Activated CD4-positive, alpha-beta T cell treated with anti-CD3 and anti-CD28 coated beads, Interleukin-2, amount 10 ng/mL, durations not matched to agents 24 days and 14 days (primary cell): ENCODE measurements around the gene VASP. TPM values are rescaled to one million over a fixed set of nuclear protein-coding genes. Genes with fewer than 3 reads are reported as not detected.

Source experiments
- DNase-seq: peaks from one replicate; pipeline ENCODE4 v3.0.0; 2022
- H3K27ac Mint-ChIP-seq: one replicate; pipeline ENCODE4 v1.8.0; 2022; ENCODE audit warnings: mild to moderate bottlenecking, mixed read lengths
- H3K27me3 Mint-ChIP-seq: one replicate; pipeline ENCODE4 v1.8.0; 2022; ENCODE audit warnings: mixed read lengths
- H3K36me3 Mint-ChIP-seq: one replicate; pipeline ENCODE4 v1.8.0; 2022; ENCODE audit warnings: low read depth, mild to moderate bottlenecking, mixed read lengths
- H3K4me1 Mint-ChIP-seq: one replicate; pipeline ENCODE4 v1.8.0; 2021; ENCODE audit warnings: mixed read lengths
- H3K4me3 Mint-ChIP-seq: one replicate; pipeline ENCODE4 v1.8.0; 2022; ENCODE audit warnings: mild to moderate bottlenecking, moderate library complexity, mixed read lengths
- H3K9me3 Mint-ChIP-seq: one replicate; pipeline ENCODE4 v1.8.0; 2021; ENCODE audit warnings: mixed read lengths
- intact Hi-C: fragments of 100-400 bp; cut with micrococcal nuclease; formaldehyde crosslinking; loops from one replicate; pipeline ENCODE4 v1.15.1; 2023
- total RNA-seq: library from RNA; stranded (reverse); gene quantifications from 2 replicates; pipeline ENCODE4 v1.2.3, GENCODE V29; 2022

VASP gene
- total RNA-seq, 1 donor from 2014 or later, result 215 TPM

DNA sequence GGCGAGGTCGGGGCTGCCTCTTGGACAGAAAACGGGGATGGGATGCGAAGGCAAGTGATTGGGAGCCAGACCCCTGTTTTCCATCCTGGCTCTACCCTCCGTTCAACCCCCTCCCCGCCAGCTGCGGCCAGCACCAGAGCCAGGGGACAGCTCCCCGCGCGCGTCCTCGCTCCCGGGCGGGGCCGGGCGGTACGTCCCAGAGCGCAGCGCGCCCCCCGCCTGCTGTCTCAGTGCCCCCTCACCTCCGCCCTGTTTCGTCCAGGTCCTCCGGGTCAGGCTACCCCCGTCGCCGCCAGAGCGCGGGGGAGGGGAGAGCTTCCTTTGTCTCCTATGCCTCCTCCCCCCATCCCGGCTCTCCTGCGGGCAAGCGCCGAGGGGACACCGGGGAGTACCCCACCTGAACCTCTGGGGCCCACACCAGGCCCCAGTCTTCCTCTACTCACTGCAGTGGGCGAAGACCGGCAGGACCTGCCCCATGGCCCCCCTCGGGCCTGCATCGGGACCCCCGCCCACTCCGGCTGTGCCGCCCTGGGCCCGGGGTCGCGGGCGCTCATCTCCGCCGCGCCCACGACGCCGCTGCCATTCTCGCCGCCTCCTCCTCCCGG is 10.8 kb upstream of the VASP start:
- Mint-ChIP-seq H3K9me3 (no peaks in the 10 kb centered on the region), H3K27ac (no peak overlapping the region), H3K4me1 (peaks cover 34% of the 10 kb centered on the region), H3K4me3 (peak overlapping the region; percentile 87), H3K36me3 (peaks cover 8% of the 10 kb centered on the region), H3K27me3 (peaks cover 31% of the 10 kb centered on the region)
- DNase-seq, result peak; percentile 89
- intact Hi-C loops, result no loop called here

DNA sequence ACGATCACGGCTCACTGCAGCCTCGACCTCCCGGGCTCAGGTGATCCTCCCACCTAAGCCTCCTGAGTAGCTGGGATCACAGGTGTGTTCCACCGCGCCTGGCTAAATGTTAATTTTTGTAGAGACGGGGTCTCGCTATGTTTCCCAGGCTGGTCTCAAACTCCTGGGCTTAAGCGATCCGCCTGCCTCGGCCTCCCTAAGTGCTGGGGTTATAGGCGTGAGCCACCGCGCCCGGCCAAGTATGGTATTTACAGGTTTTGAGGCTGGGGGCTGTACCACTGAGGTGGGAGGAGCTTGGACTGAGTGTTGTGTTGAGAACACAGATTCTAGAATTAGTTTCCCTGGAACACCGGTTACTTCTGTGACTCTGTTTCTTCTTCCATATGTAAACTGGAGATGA is 9.5 kb upstream of the VASP start:
- intact Hi-C loops, result loop anchor here (1.0 kb wide), 1 partner anchor 9 kb away; no protein-coding TSS in a partner anchor
- H3K27ac Mint-ChIP-seq, result no peak overlapping the region
- no peaks in the 10 kb centered on the region for H3K9me3 Mint-ChIP-seq
- peaks cover 8% of the 10 kb centered on the region for H3K36me3 Mint-ChIP-seq
- DNase-seq, result no peak
- H3K4me3 Mint-ChIP-seq, result peak overlapping the region; percentile 76
- peaks cover 36% of the 10 kb centered on the region for H3K4me1 Mint-ChIP-seq
- H3K27me3 Mint-ChIP-seq, result peaks cover 29% of the 10 kb centered on the region

DNA sequence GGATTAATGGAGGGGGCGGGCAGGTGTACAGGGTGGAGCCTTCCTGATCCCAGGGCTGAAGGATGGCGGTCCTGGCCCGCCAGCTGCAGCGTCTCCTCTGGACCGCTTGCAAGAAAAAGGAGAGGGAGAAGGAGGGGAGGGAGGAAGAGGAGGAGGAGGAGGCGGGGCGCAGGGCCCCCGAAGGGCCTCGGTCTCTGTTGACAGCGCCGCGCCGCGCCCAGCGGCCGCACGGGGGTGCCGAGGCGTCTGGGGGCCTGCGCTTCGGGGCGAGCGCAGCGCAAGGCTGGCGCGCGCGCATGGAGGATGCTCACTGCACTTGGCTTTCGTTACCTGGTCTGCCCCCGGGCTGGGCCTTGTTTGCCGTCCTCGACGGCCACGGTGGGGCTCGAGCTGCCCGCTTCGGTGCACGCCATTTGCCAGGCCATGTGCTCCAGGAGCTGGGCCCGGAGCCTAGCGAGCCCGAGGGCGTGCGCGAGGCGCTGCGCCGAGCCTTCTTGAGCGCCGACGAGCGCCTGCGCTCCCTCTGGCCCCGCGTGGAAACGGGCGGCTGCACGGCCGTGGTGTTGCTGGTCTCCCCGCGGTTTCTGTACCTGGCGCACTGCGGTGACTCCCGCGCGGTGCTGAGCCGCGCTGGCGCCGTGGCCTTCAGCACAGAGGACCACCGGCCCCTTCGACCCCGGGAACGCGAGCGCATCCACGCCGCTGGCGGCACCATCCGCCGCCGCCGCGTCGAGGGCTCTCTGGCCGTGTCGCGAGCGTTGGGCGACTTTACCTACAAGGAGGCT is 8.7 kb upstream of the VASP start, which contains the start of gene PPM1N:
PPM1N (plus strand) TSS at position 33 of the 785 bp plus-strand sequence; CDS start at position 63, 30 bp downstream.
- peaks cover 29% of the 10 kb centered on the region for H3K27me3 Mint-ChIP-seq
- intact Hi-C loops, result no loop called here
- H3K4me3 Mint-ChIP-seq, result peak within 1 kb of the TSS; percentile 87
- no peaks in the 10 kb centered on the region for H3K9me3 Mint-ChIP-seq
- peak; percentile 86 for DNase-seq
- H3K27ac Mint-ChIP-seq, result peak within 1 kb of the TSS; percentile 77
- peaks cover 8% of the 10 kb centered on the region for H3K36me3 Mint-ChIP-seq
- H3K4me1 Mint-ChIP-seq, result peaks cover 31% of the 10 kb centered on the region

DNA sequence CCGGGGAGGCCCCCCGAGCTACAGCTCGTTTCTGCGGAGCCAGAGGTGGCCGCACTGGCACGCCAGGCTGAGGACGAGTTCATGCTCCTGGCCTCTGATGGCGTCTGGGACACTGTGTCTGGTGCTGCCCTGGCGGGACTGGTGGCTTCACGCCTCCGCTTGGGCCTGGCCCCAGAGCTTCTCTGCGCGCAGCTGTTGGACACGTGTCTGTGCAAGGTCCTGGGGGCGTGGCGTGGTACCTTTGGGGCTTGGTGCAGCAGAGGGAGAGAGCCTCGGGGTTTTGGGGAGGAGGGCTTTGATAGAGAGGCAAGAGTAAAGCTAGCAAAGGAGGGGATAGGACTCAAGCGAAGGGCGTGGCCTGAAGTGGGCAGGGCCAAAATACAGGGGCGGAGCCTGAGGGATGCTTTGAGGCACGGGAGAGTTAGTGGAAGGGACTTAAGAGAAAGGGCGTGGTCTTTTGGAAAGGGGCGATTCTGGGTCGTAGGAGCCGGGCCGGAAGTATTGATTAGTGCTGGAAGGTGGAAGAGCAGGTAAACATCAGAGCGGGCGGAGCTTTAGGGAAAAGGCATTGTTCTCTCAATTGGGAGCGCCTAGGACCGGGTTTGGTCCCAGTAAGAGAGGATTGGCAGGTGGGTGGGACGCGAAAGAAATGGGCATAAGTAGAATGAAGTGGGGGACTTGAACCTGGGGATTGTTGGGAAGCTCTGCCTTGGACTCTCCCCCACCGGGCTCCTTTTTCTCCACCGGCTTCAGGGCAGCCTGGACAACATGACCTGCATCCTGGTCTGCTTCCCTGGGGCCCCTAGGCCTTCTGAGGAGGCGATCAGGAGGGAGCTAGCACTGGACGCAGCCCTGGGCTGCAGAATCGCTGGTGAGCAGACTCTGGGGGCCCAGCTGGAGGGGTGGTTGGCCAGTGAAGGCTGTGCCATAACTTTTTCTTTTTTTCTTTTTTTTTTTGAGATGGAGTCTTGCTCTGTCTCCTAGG is 7.8 kb upstream of the VASP start:
- H3K36me3 Mint-ChIP-seq, result peaks cover 8% of the 10 kb centered on the region
- H3K4me1 Mint-ChIP-seq, result peaks cover 32% of the 10 kb centered on the region
- intact Hi-C loops, result no loop called here

DNA sequence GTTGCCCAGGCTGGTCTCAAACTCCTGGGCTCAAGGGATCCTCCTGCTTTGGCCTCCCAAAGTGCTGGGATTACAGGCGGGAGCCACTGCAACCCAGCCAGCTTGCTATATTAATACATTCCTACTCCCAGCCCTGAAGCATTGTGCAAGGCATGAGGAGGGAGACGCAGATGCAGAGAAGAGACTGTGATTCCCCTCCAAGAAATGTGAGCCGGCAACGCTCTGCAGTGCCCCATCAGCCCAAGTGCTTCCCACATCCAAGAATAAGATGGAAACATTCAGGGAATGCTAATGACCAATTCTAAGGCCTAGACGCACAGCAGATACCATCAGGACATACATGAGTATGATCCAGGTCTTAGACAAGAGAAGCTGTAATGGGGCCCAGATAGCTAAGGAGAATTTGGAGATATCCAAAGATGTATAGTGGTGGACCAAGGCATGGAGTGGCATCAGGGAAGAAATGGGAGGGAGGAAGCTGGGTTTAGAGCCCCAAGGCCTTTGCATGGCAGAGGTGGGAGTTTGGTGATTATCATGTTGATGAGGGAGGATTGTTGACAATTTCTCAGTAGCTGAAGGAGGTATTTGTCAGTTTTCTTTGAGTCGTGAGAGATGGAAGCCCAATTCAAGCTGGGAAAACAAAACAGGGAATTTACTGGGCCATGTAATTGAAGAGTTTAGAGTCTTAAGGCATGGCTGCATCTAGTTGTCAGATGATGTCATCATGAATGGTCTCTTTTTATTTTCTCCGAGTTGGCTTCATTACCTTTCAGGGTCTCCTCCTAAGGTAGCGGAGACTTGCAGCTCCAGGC is 6.2 kb upstream of the VASP start:
- H3K36me3 Mint-ChIP-seq, result peaks cover 8% of the 10 kb centered on the region
- no peaks in the 10 kb centered on the region for H3K9me3 Mint-ChIP-seq
- H3K27ac Mint-ChIP-seq, result no peak overlapping the region
- no peak overlapping the region for H3K4me3 Mint-ChIP-seq
- intact Hi-C loops, result no loop called here
- H3K27me3 Mint-ChIP-seq, result peaks cover 16% of the 10 kb centered on the region
- H3K4me1 Mint-ChIP-seq, result peaks cover 36% of the 10 kb centered on the region
- no peak for DNase-seq

More for the DNA sequence above, 7.8 kb upstream of the VASP start:
- peak; percentile 92 for DNase-seq
- peaks cover 29% of the 10 kb centered on the region for H3K27me3 Mint-ChIP-seq
- H3K27ac Mint-ChIP-seq, result peak overlapping the region; percentile 20
- H3K4me3 Mint-ChIP-seq, result peak overlapping the region; percentile 63
- H3K9me3 Mint-ChIP-seq, result no peaks in the 10 kb centered on the region

DNA sequence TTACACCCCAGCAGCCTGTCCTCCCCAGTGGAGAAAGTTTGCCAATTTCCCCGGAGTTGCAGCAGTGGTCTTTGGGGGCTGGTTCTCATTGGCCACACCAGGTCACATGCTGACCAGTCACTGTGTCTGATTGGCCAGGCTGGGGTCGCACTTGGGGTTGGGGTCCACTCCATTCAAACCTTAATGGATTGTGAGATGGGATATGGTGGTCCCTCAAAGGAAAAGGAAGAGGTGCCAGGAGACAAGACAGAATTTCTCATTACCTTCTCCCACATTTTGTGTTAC is 5.6 kb upstream of the VASP start:
- intact Hi-C loops, result no loop called here
- H3K9me3 Mint-ChIP-seq, result no peaks in the 10 kb centered on the region
- H3K27ac Mint-ChIP-seq, result no peak overlapping the region
- H3K27me3 Mint-ChIP-seq, result peaks cover 15% of the 10 kb centered on the region
- no peak overlapping the region for H3K4me3 Mint-ChIP-seq
- DNase-seq, result no peak
- H3K4me1 Mint-ChIP-seq, result peaks cover 38% of the 10 kb centered on the region
- peaks cover 8% of the 10 kb centered on the region for H3K36me3 Mint-ChIP-seq

DNA sequence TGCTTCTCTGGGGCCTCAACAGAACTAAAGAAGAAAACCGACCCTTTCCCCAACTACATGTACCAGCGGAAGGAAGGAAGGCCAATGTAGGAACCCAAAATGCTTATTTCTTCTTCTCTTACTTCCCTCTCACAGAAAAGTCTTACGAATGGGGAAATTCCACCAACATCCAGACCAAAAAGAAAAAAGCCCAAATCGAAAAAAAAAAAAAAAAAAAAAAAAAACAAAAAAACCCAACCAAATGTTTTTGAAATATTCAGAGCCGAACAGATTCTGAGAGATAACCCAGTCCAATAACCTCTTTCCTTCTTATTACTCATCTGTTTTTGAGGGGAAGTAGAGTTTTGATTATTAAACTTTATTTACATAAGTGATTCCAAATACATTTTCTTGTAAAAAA is 5.2 kb upstream of the VASP start:
- no peak overlapping the region for H3K4me3 Mint-ChIP-seq
- H3K27ac Mint-ChIP-seq, result no peak overlapping the region
- intact Hi-C loops, result no loop called here

DNA sequence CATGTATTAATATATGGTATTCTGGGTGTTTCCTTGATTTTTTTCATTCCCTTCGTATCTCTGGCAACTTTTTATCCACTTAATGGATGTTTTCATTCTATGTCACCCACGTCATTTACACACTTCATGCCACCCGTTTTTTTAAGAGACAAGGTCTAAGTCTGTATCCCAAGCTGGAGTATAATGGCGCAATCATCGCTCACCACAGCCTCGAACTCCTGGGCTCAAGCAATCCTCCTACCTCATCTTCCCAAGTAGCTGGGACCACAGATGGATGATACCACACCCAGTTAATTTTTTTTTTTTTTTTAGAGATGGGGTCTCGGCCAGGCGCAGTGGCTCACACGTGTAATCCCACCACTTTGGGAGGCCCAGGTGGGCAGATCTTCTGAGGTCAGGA is 3.4 kb upstream of the VASP start:
- no peak overlapping the region for H3K4me3 Mint-ChIP-seq
- H3K27ac Mint-ChIP-seq, result no peak overlapping the region
- H3K4me1 Mint-ChIP-seq, result peaks cover 28% of the 10 kb centered on the region
- peaks cover 5% of the 10 kb centered on the region for H3K27me3 Mint-ChIP-seq
- H3K36me3 Mint-ChIP-seq, result peaks cover 9% of the 10 kb centered on the region
- intact Hi-C loops, result no loop called here
- DNase-seq, result no peak
- no peaks in the 10 kb centered on the region for H3K9me3 Mint-ChIP-seq

More for the DNA sequence above, 5.2 kb upstream of the VASP start:
- Mint-ChIP-seq H3K27me3 (peaks cover 14% of the 10 kb centered on the region), H3K9me3 (no peaks in the 10 kb centered on the region), H3K4me1 (peaks cover 36% of the 10 kb centered on the region), H3K36me3 (peaks cover 7% of the 10 kb centered on the region)
- no peak for DNase-seq

DNA sequence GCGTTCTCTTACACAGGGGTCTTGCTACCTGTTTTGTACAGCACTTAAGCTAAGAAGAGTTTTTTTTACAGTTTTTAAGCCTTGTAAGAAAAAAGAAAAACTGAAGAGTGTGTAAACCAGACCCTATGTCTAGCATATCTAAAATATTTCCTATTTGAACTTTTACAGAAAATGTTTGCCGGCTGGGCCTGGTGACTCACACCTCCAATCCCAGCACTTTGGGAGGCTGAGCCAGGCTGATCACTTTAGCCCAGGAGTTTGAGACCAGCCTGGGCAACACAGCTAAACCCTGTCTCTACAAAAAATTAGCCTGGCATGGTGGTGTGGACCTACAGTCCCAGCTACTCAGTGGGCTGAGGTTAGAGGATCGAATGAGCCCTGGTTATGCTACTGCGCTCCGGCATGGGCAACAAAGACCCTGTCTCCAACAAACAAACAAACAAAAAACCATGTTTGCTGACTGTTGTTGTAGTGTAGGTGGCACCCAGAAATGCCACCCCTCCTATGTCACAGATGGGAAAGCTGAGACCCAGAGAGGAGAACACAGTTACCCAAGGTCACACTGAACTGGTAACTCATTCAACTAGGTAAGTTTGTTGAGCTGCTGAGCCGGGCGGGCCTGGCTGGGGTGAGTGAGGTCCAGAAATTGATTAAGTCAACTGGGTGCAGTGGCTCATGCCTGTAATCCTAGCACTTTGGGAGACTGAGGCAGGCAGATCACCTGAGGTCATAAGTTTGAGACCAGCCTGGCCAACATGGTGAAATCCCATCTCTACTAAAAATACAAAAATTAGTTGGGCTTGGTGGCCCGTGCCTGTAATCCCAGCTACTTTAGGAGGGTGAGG is 1.9 kb upstream of the VASP start:
- H3K9me3 Mint-ChIP-seq, result no peaks in the 10 kb centered on the region
- peaks cover 15% of the 10 kb centered on the region for H3K36me3 Mint-ChIP-seq
- intact Hi-C loops, result no loop called here
- H3K27ac Mint-ChIP-seq, result peak overlapping the region; percentile 97
- peaks cover 34% of the 10 kb centered on the region for H3K4me1 Mint-ChIP-seq
- H3K4me3 Mint-ChIP-seq, result peak overlapping the region; percentile 92
- no peak for DNase-seq
- H3K27me3 Mint-ChIP-seq, result no peaks in the 10 kb centered on the region

DNA sequence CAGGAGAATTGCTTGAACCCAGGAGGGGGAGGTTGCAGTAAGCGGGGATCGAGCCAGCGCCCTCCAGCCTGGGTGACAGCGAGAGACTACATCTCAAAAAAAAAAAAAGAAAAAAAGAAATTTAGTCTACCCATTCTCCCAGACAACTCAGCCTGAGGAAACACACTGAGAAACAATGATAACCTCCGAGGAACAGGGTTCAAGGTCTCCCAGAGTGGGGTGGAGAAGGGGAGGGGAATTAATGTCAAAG is 1.4 kb upstream of the VASP start:
- H3K27ac Mint-ChIP-seq, result peak overlapping the region; percentile 97
- intact Hi-C loops, result loop anchor here (1.0 to 2.0 kb wide), 5 partner anchors 9 to 171 kb away; partner anchors contain the start of gene RTN2
- peaks cover 36% of the 10 kb centered on the region for H3K4me1 Mint-ChIP-seq
- peaks cover 18% of the 10 kb centered on the region for H3K36me3 Mint-ChIP-seq
- no peaks in the 10 kb centered on the region for H3K27me3 Mint-ChIP-seq
- peak overlapping the region; percentile 92 for H3K4me3 Mint-ChIP-seq
- H3K9me3 Mint-ChIP-seq, result no peaks in the 10 kb centered on the region
- DNase-seq, result no peak

DNA sequence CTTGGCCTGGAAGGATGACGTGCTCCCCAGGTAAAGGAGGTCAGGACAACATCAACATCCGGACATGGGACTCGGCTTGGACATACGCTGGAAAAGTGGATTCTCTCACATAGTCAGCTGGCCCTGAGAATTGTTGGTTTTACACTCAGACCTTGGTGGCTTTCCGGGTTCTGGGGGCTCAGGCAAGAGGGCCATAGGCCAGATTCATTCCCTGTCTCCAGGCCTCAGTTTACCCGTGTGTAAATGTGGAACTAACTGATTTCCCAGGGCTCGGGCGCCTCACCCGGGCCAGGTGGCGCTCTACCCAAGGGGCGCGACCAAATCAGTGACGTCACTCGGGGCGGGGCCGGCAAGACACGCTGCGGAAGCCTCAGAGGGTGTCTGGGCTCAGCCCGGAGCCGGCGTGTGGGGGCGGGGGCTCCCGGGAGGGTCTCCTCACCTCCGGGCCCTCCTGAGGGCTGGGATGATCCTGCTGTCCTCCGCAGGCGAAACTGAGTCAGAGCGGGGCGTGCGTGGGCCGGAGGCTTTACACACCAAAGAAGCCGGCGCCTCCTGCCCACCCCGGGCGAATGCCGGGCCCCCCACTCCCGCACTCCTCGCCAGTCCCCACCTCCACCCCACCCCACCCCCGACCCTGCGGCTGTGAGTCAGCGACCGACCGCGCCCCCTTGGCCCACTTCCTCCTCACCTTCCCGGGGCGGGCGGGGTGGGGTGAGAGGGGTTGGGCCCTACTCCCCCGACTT is 862 bp upstream of the VASP start:
- Mint-ChIP-seq H3K4me3 (peak overlapping the region; percentile 92), H3K4me1 (peaks cover 37% of the 10 kb centered on the region)

DNA sequence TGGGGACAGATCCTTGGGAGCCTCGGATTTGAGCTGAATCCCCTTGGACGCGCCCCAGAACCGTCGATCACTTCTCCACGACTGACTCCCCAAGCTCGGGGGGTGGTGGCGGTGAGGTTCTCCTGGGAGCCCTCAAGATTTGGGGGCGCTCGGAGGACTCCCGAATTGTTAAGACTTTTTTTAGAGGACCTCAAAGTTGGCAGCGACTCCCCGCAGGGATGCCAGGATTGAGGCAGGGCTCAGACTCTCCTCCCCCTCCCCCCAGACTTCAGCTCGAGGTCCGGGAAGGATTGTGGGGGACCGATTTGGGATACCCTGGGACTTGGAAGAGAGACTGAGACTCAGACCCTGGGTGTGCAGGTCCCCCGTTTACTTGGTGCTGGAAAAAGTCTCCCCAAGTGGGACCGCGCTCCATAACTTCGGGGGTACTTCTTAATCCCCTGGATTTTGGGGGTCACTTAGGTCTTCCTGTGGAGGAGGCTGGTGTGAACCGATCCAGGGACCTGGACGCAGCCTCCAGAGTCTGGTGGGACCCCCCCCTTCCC is 665 bp downstream of the VASP start:
- no peaks in the 10 kb centered on the region for H3K9me3 Mint-ChIP-seq
- peak; percentile 71 for DNase-seq
- no peaks in the 10 kb centered on the region for H3K27me3 Mint-ChIP-seq
- peak overlapping the region; percentile 45 for H3K27ac Mint-ChIP-seq
- H3K36me3 Mint-ChIP-seq, result peaks cover 30% of the 10 kb centered on the region
- peak overlapping the region; percentile 92 for H3K4me3 Mint-ChIP-seq
- intact Hi-C loops, result loop anchor here (1.0 to 2.0 kb wide), 5 partner anchors 15 to 184 kb away; partner anchors contain the start of genes OPA3 and QPCTL
- peaks cover 39% of the 10 kb centered on the region for H3K4me1 Mint-ChIP-seq

More for the DNA sequence above, 862 bp upstream of the VASP start:
- peak overlapping the region; percentile 97 for H3K27ac Mint-ChIP-seq
- H3K9me3 Mint-ChIP-seq, result no peaks in the 10 kb centered on the region
- intact Hi-C loops, result loop anchor here (1.0 to 2.0 kb wide), 5 partner anchors 9 to 170 kb away; partner anchors contain the start of gene RTN2
- H3K27me3 Mint-ChIP-seq, result no peaks in the 10 kb centered on the region
- peak; percentile 99 for DNase-seq
- H3K36me3 Mint-ChIP-seq, result peaks cover 23% of the 10 kb centered on the region
